WTC11 (cell line): ENCODE data around the gene TP53BP1. TPM values are rescaled to one million over a fixed set of nuclear protein-coding genes. Genes with fewer than 3 reads are reported as not detected.

Source experiments
- ATAC-seq: fragments of 200-7000 bp; cut with Tn5 transposase; 2 replicates; pipeline ENCODE4 v1.10.0; 2021; ENCODE audit warnings: mild to moderate bottlenecking, moderate library complexity
- CTCF ChIA-PET: fragments of 300-600 bp; sonication (Branson Sonifier 250); formaldehyde crosslinking; loops from one replicate; lab custom pipeline; 2021; ENCODE audit warnings: antibody characterized with exemption; lab: Charles Lee
- POLR2A ChIA-PET: fragments of 350-600 bp; sonication (Branson Sonifier 250); formaldehyde crosslinking; loops from one replicate; lab custom pipeline; 2021; ENCODE audit warnings: antibody characterized with exemption; lab: Charles Lee
- DNase-seq: peaks from one replicate; pipeline ENCODE4 v3.0.0; 2021; ENCODE audit warnings: low spot score
- H3K27ac Mint-ChIP-seq: 2 replicates; pipeline ENCODE4 v1.8.0; 2021; ENCODE audit warnings: mixed read lengths
- H3K27me3 Mint-ChIP-seq: 2 replicates; pipeline ENCODE4 v1.8.0; 2021; ENCODE audit warnings: low read depth, mild to moderate bottlenecking, moderate library complexity, mixed read lengths
- H3K36me3 Mint-ChIP-seq: 2 replicates; pipeline ENCODE4 v1.8.0; 2021; ENCODE audit warnings: mixed read lengths
- H3K4me1 Mint-ChIP-seq: 2 replicates; pipeline ENCODE4 v1.8.0; 2022; ENCODE audit warnings: mixed read lengths
- H3K4me3 Mint-ChIP-seq: 2 replicates; pipeline ENCODE4 v1.8.0; 2021; ENCODE audit warnings: mild to moderate bottlenecking, moderate library complexity, mixed read lengths
- H3K9me3 Mint-ChIP-seq: 2 replicates; pipeline ENCODE4 v1.8.0; 2021; ENCODE audit warnings: mixed read lengths
- ATF1 ChIP-seq: sonication (generic); formaldehyde crosslinking; IDR thresholded peaks from 2 replicates; pipeline ENCODE4 v1.8.1; 2023; ENCODE audit warnings: mild to moderate bottlenecking, moderate library complexity, missing genetic modification reagents
- CBFB ChIP-seq: sonication (generic); formaldehyde crosslinking; IDR thresholded peaks from 2 replicates; pipeline ENCODE4 v1.8.1; 2022; ENCODE audit warnings: mild to moderate bottlenecking, low read depth, missing genetic modification reagents
- FOXK1 ChIP-seq: sonication (generic); formaldehyde crosslinking; IDR thresholded peaks from 2 replicates; pipeline ENCODE4 v1.8.0; 2022; ENCODE audit warnings: mild to moderate bottlenecking, moderate library complexity, missing genetic modification reagents
- IRF2 ChIP-seq: sonication (generic); formaldehyde crosslinking; IDR thresholded peaks from 2 replicates; pipeline ENCODE4 v1.8.0; 2022; ENCODE audit warnings: low read depth, missing genetic modification reagents, borderline replicate concordance
- ZNF232 ChIP-seq: sonication (generic); formaldehyde crosslinking; IDR thresholded peaks from 2 replicates; pipeline ENCODE4 v1.8.0; 2022; ENCODE audit warnings: mild to moderate bottlenecking, missing genetic modification reagents
- ZNF263 ChIP-seq: sonication (generic); formaldehyde crosslinking; IDR thresholded peaks from 2 replicates; pipeline ENCODE4 v1.8.1; 2022; ENCODE audit warnings: low read depth, mild to moderate bottlenecking, moderate library complexity, missing genetic modification reagents
- ZNF423 ChIP-seq: fragments of 250-450 bp; sonication (Bioruptor Pico); IDR thresholded peaks from 2 replicates; pipeline ENCODE4 v2.1.2; 2022; ENCODE audit warnings: mild to moderate bottlenecking, moderate library complexity
- ZNF671 ChIP-seq: fragments of 250-450 bp; sonication (Bioruptor Pico); IDR thresholded peaks from 2 replicates; pipeline ENCODE4 v1.8.0; 2021; ENCODE audit warnings: mild to moderate bottlenecking
- total RNA-seq: library from RNA; stranded (reverse); gene quantifications from 3 replicates; pipeline ENCODE4 v1.2.3, GENCODE V29; 2021
- TF ChIP-seq, protein P1 (sequence below): sonication (generic); formaldehyde crosslinking; IDR thresholded peaks from 2 replicates; pipeline ENCODE4 v1.8.1; 2023; ENCODE audit warnings: mild to moderate bottlenecking, missing genetic modification reagents
- TF ChIP-seq, protein P2 (sequence below): fragments of 250-450 bp; sonication (Bioruptor Pico); IDR thresholded peaks from 2 replicates; pipeline ENCODE4 v1.9.0; 2021; ENCODE audit warnings: mild to moderate bottlenecking
- TF ChIP-seq, protein P3 (sequence below): sonication (generic); formaldehyde crosslinking; IDR thresholded peaks from 2 replicates; pipeline ENCODE4 v1.8.1; 2022; ENCODE audit warnings: mild to moderate bottlenecking, missing genetic modification reagents, moderate library complexity, borderline replicate concordance
- TF ChIP-seq, protein P4 (sequence below): fragments of 250-450 bp; sonication (Bioruptor Pico); IDR thresholded peaks from 2 replicates; pipeline ENCODE4 v2.1.2; 2022; ENCODE audit warnings: mild to moderate bottlenecking, moderate library complexity
- TF ChIP-seq, protein P5 (sequence below): sonication (generic); formaldehyde crosslinking; IDR thresholded peaks from 2 replicates; pipeline ENCODE4 v1.8.0; 2022; ENCODE audit warnings: missing genetic modification reagents
- TF ChIP-seq, protein P6 (sequence below): sonication (generic); formaldehyde crosslinking; conservative IDR thresholded peaks from 2 replicates; pipeline ENCODE4 v1.8.1; 2023; ENCODE audit warnings: mild to moderate bottlenecking, low read depth, missing genetic modification reagents, moderate library complexity
- TF ChIP-seq, protein P7 (sequence below): sonication (generic); formaldehyde crosslinking; IDR thresholded peaks from 2 replicates; pipeline ENCODE4 v1.8.1; 2022; ENCODE audit warnings: low read depth, missing genetic modification reagents, borderline replicate concordance
- TF ChIP-seq, protein P8 (sequence below): fragments of 250-450 bp; sonication (Bioruptor Pico); IDR thresholded peaks from 2 replicates; pipeline ENCODE4 v1.9.0; 2021; ENCODE audit warnings: mild to moderate bottlenecking, borderline replicate concordance

Gene TP53BP1
- total RNA-seq, 1 experiment from 2014 or later, result 67.1 TPM

DNA sequence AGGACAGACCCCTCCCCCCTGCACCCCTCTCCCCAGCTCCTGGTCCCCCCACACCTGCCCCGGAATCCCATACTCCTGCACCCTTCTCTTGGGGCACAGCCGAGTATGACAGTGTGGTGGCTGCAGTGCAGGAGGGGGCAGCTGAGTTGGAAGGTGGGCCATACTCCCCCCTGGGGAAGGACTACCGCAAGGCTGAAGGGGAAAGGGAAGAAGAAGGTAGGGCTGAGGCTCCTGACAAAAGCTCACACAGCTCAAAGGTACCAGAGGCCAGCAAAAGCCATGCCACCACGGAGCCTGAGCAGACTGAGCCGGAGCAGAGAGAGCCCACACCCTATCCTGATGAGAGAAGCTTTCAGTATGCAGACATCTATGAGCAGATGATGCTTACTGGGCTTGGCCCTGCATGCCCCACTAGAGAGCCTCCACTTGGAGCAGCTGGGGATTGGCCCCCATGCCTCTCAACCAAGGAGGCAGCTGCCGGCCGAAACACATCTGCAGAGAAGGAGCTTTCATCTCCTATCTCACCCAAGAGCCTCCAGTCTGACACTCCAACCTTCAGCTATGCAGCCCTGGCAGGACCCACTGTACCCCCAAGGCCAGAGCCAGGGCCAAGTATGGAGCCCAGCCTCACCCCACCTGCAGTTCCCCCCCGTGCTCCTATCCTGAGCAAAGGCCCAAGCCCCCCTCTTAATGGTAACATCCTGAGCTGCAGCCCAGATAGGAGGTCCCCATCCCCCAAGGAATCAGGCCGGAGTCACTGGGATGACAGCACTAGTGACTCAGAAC lies 34.3 kb upstream of the TP53BP1 start (continued):
- TF ChIP-seq, protein P1, sequence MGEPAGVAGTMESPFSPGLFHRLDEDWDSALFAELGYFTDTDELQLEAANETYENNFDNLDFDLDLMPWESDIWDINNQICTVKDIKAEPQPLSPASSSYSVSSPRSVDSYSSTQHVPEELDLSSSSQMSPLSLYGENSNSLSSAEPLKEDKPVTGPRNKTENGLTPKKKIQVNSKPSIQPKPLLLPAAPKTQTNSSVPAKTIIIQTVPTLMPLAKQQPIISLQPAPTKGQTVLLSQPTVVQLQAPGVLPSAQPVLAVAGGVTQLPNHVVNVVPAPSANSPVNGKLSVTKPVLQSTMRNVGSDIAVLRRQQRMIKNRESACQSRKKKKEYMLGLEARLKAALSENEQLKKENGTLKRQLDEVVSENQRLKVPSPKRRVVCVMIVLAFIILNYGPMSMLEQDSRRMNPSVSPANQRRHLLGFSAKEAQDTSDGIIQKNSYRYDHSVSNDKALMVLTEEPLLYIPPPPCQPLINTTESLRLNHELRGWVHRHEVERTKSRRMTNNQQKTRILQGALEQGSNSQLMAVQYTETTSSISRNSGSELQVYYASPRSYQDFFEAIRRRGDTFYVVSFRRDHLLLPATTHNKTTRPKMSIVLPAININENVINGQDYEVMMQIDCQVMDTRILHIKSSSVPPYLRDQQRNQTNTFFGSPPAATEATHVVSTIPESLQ, result no peak

DNA sequence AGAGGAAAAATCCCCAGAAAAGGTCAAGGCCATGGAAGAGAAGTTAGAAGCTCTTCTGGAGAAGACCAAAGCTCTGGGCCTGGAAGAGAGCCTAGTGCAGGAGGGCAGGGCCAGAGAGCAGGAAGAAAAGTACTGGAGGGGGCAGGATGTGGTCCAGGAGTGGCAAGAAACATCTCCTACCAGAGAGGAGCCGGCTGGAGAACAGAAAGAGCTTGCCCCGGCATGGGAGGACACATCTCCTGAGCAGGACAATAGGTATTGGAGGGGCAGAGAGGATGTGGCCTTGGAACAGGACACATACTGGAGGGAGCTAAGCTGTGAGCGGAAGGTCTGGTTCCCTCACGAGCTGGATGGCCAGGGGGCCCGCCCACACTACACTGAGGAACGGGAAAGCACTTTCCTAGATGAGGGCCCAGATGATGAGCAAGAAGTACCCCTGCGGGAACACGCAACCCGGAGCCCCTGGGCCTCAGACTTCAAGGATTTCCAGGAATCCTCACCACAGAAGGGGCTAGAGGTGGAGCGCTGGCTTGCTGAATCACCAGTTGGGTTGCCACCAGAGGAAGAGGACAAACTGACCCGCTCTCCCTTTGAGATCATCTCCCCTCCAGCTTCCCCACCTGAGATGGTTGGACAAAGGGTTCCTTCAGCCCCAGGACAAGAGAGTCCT lies 33.4 kb upstream of the TP53BP1 start:
- peaks cover 15% of the 10 kb centered on the region for H3K4me1 Mint-ChIP-seq
- no peak overlapping the region for H3K4me3 Mint-ChIP-seq
- POLR2A ChIA-PET, result no interaction called here
- CTCF ChIA-PET, result no interaction called here
- ATAC-seq (no peak), DNase-seq (no peak)
- H3K27ac Mint-ChIP-seq, result no peak overlapping the region
- no peaks in the 10 kb centered on the region for H3K9me3 Mint-ChIP-seq
- H3K27me3 Mint-ChIP-seq, result peaks cover 11% of the 10 kb centered on the region
- H3K36me3 Mint-ChIP-seq, result no peaks in the 10 kb centered on the region
- no peak for TF ChIP-seq ZNF232
- TF ChIP-seq, protein P2, sequence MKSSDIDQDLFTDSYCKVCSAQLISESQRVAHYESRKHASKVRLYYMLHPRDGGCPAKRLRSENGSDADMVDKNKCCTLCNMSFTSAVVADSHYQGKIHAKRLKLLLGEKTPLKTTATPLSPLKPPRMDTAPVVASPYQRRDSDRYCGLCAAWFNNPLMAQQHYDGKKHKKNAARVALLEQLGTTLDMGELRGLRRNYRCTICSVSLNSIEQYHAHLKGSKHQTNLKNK (CRISPR knock-in tag), result no peak
- TF ChIP-seq IRF2, result no peak
- no peak for TF ChIP-seq FOXK1
- TF ChIP-seq ZNF671 (CRISPR knock-in tag), result no peak
- no peak for TF ChIP-seq ATF1 (CRISPR knock-in tag)
- TF ChIP-seq CBFB (CRISPR knock-in tag), result no peak
- TF ChIP-seq, protein P3, sequence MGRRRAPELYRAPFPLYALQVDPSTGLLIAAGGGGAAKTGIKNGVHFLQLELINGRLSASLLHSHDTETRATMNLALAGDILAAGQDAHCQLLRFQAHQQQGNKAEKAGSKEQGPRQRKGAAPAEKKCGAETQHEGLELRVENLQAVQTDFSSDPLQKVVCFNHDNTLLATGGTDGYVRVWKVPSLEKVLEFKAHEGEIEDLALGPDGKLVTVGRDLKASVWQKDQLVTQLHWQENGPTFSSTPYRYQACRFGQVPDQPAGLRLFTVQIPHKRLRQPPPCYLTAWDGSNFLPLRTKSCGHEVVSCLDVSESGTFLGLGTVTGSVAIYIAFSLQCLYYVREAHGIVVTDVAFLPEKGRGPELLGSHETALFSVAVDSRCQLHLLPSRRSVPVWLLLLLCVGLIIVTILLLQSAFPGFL (CRISPR knock-in tag), result no peak
- TF ChIP-seq, protein P4, sequence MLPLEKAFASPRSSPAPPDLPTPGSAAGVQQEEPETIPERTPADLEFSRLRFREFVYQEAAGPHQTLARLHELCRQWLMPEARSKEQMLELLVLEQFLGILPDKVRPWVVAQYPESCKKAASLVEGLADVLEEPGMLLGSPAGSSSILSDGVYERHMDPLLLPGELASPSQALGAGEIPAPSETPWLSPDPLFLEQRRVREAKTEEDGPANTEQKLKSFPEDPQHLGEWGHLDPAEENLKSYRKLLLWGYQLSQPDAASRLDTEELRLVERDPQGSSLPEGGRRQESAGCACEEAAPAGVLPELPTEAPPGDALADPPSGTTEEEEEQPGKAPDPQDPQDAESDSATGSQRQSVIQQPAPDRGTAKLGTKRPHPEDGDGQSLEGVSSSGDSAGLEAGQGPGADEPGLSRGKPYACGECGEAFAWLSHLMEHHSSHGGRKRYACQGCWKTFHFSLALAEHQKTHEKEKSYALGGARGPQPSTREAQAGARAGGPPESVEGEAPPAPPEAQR (CRISPR knock-in tag), result no peak
- TF ChIP-seq, protein P5, sequence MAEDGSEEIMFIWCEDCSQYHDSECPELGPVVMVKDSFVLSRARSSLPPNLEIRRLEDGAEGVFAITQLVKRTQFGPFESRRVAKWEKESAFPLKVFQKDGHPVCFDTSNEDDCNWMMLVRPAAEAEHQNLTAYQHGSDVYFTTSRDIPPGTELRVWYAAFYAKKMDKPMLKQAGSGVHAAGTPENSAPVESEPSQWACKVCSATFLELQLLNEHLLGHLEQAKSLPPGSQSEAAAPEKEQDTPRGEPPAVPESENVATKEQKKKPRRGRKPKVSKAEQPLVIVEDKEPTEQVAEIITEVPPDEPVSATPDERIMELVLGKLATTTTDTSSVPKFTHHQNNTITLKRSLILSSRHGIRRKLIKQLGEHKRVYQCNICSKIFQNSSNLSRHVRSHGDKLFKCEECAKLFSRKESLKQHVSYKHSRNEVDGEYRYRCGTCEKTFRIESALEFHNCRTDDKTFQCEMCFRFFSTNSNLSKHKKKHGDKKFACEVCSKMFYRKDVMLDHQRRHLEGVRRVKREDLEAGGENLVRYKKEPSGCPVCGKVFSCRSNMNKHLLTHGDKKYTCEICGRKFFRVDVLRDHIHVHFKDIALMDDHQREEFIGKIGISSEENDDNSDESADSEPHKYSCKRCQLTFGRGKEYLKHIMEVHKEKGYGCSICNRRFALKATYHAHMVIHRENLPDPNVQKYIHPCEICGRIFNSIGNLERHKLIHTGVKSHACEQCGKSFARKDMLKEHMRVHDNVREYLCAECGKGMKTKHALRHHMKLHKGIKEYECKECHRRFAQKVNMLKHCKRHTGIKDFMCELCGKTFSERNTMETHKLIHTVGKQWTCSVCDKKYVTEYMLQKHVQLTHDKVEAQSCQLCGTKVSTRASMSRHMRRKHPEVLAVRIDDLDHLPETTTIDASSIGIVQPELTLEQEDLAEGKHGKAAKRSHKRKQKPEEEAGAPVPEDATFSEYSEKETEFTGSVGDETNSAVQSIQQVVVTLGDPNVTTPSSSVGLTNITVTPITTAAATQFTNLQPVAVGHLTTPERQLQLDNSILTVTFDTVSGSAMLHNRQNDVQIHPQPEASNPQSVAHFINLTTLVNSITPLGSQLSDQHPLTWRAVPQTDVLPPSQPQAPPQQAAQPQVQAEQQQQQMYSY (CRISPR knock-in tag), result no peak
- TF ChIP-seq ZNF423 (CRISPR knock-in tag), result no peak
- no peak for TF ChIP-seq ZNF263 (CRISPR knock-in tag)
- TF ChIP-seq, protein P6, sequence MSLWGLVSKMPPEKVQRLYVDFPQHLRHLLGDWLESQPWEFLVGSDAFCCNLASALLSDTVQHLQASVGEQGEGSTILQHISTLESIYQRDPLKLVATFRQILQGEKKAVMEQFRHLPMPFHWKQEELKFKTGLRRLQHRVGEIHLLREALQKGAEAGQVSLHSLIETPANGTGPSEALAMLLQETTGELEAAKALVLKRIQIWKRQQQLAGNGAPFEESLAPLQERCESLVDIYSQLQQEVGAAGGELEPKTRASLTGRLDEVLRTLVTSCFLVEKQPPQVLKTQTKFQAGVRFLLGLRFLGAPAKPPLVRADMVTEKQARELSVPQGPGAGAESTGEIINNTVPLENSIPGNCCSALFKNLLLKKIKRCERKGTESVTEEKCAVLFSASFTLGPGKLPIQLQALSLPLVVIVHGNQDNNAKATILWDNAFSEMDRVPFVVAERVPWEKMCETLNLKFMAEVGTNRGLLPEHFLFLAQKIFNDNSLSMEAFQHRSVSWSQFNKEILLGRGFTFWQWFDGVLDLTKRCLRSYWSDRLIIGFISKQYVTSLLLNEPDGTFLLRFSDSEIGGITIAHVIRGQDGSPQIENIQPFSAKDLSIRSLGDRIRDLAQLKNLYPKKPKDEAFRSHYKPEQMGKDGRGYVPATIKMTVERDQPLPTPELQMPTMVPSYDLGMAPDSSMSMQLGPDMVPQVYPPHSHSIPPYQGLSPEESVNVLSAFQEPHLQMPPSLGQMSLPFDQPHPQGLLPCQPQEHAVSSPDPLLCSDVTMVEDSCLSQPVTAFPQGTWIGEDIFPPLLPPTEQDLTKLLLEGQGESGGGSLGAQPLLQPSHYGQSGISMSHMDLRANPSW (CRISPR knock-in tag), result no peak
- TF ChIP-seq, protein P7, sequence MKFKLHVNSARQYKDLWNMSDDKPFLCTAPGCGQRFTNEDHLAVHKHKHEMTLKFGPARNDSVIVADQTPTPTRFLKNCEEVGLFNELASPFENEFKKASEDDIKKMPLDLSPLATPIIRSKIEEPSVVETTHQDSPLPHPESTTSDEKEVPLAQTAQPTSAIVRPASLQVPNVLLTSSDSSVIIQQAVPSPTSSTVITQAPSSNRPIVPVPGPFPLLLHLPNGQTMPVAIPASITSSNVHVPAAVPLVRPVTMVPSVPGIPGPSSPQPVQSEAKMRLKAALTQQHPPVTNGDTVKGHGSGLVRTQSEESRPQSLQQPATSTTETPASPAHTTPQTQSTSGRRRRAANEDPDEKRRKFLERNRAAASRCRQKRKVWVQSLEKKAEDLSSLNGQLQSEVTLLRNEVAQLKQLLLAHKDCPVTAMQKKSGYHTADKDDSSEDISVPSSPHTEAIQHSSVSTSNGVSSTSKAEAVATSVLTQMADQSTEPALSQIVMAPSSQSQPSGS (CRISPR knock-in tag), result no peak
- TF ChIP-seq, protein P8, sequence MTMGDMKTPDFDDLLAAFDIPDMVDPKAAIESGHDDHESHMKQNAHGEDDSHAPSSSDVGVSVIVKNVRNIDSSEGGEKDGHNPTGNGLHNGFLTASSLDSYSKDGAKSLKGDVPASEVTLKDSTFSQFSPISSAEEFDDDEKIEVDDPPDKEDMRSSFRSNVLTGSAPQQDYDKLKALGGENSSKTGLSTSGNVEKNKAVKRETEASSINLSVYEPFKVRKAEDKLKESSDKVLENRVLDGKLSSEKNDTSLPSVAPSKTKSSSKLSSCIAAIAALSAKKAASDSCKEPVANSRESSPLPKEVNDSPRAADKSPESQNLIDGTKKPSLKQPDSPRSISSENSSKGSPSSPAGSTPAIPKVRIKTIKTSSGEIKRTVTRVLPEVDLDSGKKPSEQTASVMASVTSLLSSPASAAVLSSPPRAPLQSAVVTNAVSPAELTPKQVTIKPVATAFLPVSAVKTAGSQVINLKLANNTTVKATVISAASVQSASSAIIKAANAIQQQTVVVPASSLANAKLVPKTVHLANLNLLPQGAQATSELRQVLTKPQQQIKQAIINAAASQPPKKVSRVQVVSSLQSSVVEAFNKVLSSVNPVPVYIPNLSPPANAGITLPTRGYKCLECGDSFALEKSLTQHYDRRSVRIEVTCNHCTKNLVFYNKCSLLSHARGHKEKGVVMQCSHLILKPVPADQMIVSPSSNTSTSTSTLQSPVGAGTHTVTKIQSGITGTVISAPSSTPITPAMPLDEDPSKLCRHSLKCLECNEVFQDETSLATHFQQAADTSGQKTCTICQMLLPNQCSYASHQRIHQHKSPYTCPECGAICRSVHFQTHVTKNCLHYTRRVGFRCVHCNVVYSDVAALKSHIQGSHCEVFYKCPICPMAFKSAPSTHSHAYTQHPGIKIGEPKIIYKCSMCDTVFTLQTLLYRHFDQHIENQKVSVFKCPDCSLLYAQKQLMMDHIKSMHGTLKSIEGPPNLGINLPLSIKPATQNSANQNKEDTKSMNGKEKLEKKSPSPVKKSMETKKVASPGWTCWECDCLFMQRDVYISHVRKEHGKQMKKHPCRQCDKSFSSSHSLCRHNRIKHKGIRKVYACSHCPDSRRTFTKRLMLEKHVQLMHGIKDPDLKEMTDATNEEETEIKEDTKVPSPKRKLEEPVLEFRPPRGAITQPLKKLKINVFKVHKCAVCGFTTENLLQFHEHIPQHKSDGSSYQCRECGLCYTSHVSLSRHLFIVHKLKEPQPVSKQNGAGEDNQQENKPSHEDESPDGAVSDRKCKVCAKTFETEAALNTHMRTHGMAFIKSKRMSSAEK, result no peak
